Gastrocnemius medialis (tissue), 4 donors: ENCODE results near the gene DYNLT4. TPM values are rescaled to one million over a fixed set of nuclear protein-coding genes. Genes with fewer than 3 reads are reported as not detected.
"Not testable (repeated sequence)": the region's sequence is repeated elsewhere in the genome, so short reads cannot be mapped to it uniquely, and the experiment has no call there.

Experiments used
- ATAC-seq, 2 donors: fragments of 150-250 bp; one replicate each; pipeline ENCODE4 v1.9.1; 2016
- DNase-seq, 2 donors: peaks; one replicate each; pipeline ENCODE4 v3.0.0-alpha.2; 2019
- H3K27ac ChIP-seq, 4 donors: fragments of 200-600 bp; sonication (generic); 1 replicate in 1 of 4; 2 replicates in 3 of 4; pipeline ENCODE4 v1.5.1; 2016 to 2018; ENCODE audit warnings: mild to moderate bottlenecking in 2 of 4, moderate library complexity in 1 of 4
- H3K27me3 ChIP-seq, 3 donors: fragments of 200-600 bp; sonication (generic) in 2 of 3; 1 replicate in 1 of 3; 2 replicates in 2 of 3; pipeline versions ENCODE4 v1.5.1 to v1.6.0; 2016 to 2019; ENCODE audit warnings: mild to moderate bottlenecking in 1 of 3, moderate library complexity in 1 of 3
- H3K36me3 ChIP-seq, 2 donors: fragments of 200-600 bp; sonication (generic) in 1 of 2; one replicate each; pipeline ENCODE4 v1.5.1; 2017 to 2018
- H3K4me1 ChIP-seq, 2 donors: fragments of 200-600 bp; sonication (generic) in 1 of 2; one replicate each; pipeline ENCODE4 v1.5.1; 2016 to 2017; ENCODE audit warnings: mild to moderate bottlenecking in 2 of 2
- H3K4me3 ChIP-seq, 4 donors: fragments of 200-600 bp; sonication (generic) in 3 of 4; 1 replicate in 1 of 4; 2 replicates in 3 of 4; pipeline ENCODE4 v1.5.1; 2016 to 2019; ENCODE audit warnings: mild to moderate bottlenecking in 2 of 4
- H3K9me3 ChIP-seq, 3 donors: fragments of 200-600 bp; sonication (generic) in 2 of 3; 1 replicate in 1 of 3; 2 replicates in 2 of 3; pipeline ENCODE4 v1.5.1; 2016 to 2019
- CTCF ChIP-seq, 5 experiments: fragments of 450-650 bp in 3 of 5; fragments of 200-600 bp in 2 of 5; sonication (generic) in 2 of 5; IDR thresholded peaks in 4 of 5; conservative IDR thresholded peaks in 1 of 5; 1 replicate in 4 of 5; 2 replicates in 1 of 5; pipeline ENCODE4 v1.5.1; 2016 to 2019; ENCODE audit warnings: antibody characterized with exemption in 5 of 5, mild to moderate bottlenecking in 3 of 5, moderate library complexity in 3 of 5
- POLR2A ChIP-seq, 2 donors: fragments of 450-650 bp; IDR thresholded peaks; one replicate each; pipeline ENCODE4 v1.6.1; 2017; ENCODE audit warnings: antibody characterized with exemption in 2 of 2, mild to moderate bottlenecking in 2 of 2, moderate library complexity in 2 of 2
- in situ Hi-C, 4 donors: fragments of 200-750 bp; cut with MboI; loops; one replicate each; pipeline versions ENCODE4 v1.15.0 to v1.8.0; 2017; ENCODE audit warnings: low sequenced_read_pairs in 4 of 4
- intact Hi-C: fragments of 100-400 bp; cut with DNase I; formaldehyde crosslinking; loops from one replicate; pipeline ENCODE4 v1.15.1; 2023; ENCODE audit warnings: low total_unique reads
- total RNA-seq, 4 donors: library from RNA; depleted of rRNA; stranded (reverse); fragments of >200 nt; gene quantifications; one replicate each; pipeline versions ENCODE4 v1.1.0 to v1.2.3, GENCODE V29; 2016

Gene DYNLT4
- total RNA-seq, 4 donors from 2014 or later: not detected

DNA sequence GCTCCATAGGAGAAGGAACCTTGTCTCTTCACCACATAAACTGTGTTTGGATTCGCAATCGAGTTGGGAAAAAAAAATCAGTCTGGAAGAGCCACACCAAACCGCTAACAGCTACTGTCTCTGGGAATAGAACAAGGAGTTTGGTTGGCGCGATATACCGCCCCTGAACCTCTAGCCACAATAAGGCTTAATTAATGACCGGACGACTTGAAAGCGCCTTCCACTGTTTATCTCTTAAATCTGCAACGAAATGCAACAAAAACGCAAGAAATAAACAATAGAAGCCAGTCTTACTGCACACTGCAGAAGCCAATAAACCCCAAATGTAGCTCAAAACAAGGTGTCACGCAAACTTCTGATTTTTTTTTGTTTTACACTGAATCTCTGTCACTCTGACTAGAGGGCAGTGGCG lies 12.1 kb upstream of the DYNLT4 start:
- no peaks in the 10 kb centered on the region for H3K27me3 ChIP-seq
- no peaks in the 10 kb centered on the region for H3K9me3 ChIP-seq
- DNase-seq (no peak), ATAC-seq (peak; percentile 10 to 18)
- no peaks in the 10 kb centered on the region for H3K36me3 ChIP-seq
- peak overlapping the region; percentile 86 to 91 (median 89) for H3K27ac ChIP-seq
- in situ Hi-C loops: no loop called here
- peak overlapping the region; percentile 46 to 70 (median 64) for H3K4me3 ChIP-seq
- H3K4me1 ChIP-seq: peaks cover 8 to 13% of the 10 kb centered on the region in 2 donors
- intact Hi-C loops: loop anchor here (2.0 kb wide), 1 partner anchor 18 kb away; the partner anchor contains the start of gene PLK3
- TF ChIP-seq POLR2A (IDR thresholded peaks at IDR 0.05): no peak
- no peak for TF ChIP-seq CTCF (IDR thresholded peaks at IDR 0.05 in 4 of 5, conservative IDR thresholded peaks at IDR 0.05 in 1 of 5)

DNA sequence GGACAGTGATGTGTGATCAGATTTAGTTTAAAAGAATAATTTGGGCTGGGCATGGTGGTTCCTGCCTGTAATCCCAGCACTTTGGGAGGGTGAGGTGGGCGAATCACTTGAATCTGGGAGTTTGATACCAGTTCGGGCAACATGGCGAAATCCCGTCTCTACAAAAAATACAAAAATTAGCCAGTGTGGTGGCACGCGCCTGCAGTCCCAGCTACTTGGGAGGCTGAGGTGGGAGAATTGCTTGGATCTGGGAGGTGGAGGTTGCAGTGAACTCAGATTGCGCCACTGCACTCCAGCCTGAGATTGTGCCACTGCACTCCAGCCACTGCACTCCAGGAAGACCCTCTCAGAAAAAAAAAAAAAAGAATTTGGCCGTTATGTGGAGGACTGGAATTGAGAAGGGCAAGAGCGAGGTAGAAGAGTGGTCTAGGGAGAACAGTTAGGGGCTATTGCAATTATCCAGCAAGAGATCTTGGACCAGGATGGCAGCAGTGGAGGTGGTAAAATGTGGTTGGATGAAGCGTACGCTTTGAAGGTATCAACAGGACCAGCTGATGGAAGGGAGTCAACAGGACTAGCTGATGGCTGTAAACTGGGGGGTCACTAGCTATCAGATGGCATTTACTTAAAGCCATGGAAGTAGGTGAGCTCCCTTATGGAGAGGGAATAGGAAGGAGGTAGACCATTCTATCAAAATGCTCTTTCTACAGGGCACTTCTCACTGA lies 10.8 kb upstream of the DYNLT4 start:
- in situ Hi-C loops (no loop called here), intact Hi-C loops (loop anchor here (2.0 kb wide), 1 partner anchor 17 kb away; the partner anchor contains the start of gene PLK3)
- Histone ChIP-seq H3K36me3 (no peaks in the 10 kb centered on the region), H3K9me3 (no peaks in the 10 kb centered on the region), H3K27ac (peak overlapping the region in 1 of 4 donors; percentile 86), H3K27me3 (no peaks in the 10 kb centered on the region), H3K4me1 (peaks cover 15 to 19% of the 10 kb centered on the region in 2 donors), H3K4me3 (no peak overlapping the region)
- TF ChIP-seq CTCF (IDR thresholded peaks at IDR 0.05 in 4 of 5, conservative IDR thresholded peaks at IDR 0.05 in 1 of 5): no peak
- TF ChIP-seq POLR2A (IDR thresholded peaks at IDR 0.05): no peak
- no peak for DNase-seq
- no peak for ATAC-seq

GRCh38 chr1:44817307-44817706 lies 10.2 kb upstream of the DYNLT4 start:
- DNase-seq (no peak), ATAC-seq (no peak)
- H3K4me1 ChIP-seq: peaks cover 17 to 21% of the 10 kb centered on the region in 2 donors
- in situ Hi-C loops (no loop called here), intact Hi-C loops (no loop called here)
- no peak overlapping the region for H3K4me3 ChIP-seq
- H3K36me3 ChIP-seq: no peaks in the 10 kb centered on the region
- H3K27ac ChIP-seq: no peak overlapping the region
- no peak for TF ChIP-seq CTCF (IDR thresholded peaks at IDR 0.05 in 4 of 5, conservative IDR thresholded peaks at IDR 0.05 in 1 of 5)
- TF ChIP-seq POLR2A (IDR thresholded peaks at IDR 0.05): no peak
- no peaks in the 10 kb centered on the region for H3K9me3 ChIP-seq
- no peaks in the 10 kb centered on the region for H3K27me3 ChIP-seq

DNA sequence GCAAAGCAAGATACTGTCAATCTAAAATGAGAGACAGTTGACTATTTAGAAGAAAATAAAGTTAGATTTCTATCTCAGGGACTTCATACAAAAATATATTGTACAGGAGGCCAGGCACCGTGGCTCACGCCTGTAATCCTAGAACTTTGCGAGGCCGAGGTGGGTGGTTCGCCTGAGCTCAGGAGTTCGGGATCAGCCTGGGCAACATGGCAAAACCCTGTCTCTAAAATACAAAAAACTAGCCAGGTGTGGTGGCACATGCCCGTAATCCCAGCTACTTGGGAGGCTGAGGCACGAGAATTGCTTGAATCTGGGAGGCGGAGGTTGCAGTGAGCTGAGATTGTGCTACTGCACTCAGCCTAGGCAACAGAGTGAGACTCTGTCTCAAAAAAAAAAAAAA lies 8.8 kb upstream of the DYNLT4 start:
- DNase-seq, H3K36me3 ChIP-seq, H3K4me3 ChIP-seq, H3K27ac ChIP-seq, in situ Hi-C loops, H3K9me3 ChIP-seq, H3K27me3 ChIP-seq, intact Hi-C loops, ATAC-seq: not testable (repeated sequence)
- H3K4me1 ChIP-seq: peaks cover 20 to 21% of the 10 kb centered on the region in 2 donors

GRCh38 chr1:44812822-44813543 lies 5.8 kb upstream of the DYNLT4 start:
- intact Hi-C loops: no loop called here
- ATAC-seq: peak in 1 of 2 donors; percentile 19
- H3K27me3 ChIP-seq: no peaks in the 10 kb centered on the region

More at GRCh38 chr1:44812822-44813543, 5.8 kb upstream of the DYNLT4 start:
- in situ Hi-C loops: no loop called here
- TF ChIP-seq CTCF (IDR thresholded peaks at IDR 0.05 in 4 of 5, conservative IDR thresholded peaks at IDR 0.05 in 1 of 5): no peak
- no peak for TF ChIP-seq POLR2A (IDR thresholded peaks at IDR 0.05)
- Histone ChIP-seq H3K9me3 (no peaks in the 10 kb centered on the region), H3K27ac (peak overlapping the region; percentile 89 to 98 (median 94)), H3K4me3 (peak overlapping the region; percentile 70 to 92 (median 72)), H3K4me1 (peaks cover 23 to 36% of the 10 kb centered on the region in 2 donors), H3K36me3 (no peaks in the 10 kb centered on the region)
- DNase-seq: no peak
